GM19455 (cell line): Measurements from ENCODE around the gene AGER.
"Not testable (repeated sequence)": the region's sequence is repeated elsewhere in the genome, so short reads cannot be mapped to it uniquely, and the experiment has no call there.

Source experiments
- ATAC-seq: cut with Tn5 transposase; IDR thresholded peaks from one replicate; pipeline ENCODE4 v1.9.1; 2021; ENCODE audit not compliant: unreplicated experiment

AGER gene

DNA sequence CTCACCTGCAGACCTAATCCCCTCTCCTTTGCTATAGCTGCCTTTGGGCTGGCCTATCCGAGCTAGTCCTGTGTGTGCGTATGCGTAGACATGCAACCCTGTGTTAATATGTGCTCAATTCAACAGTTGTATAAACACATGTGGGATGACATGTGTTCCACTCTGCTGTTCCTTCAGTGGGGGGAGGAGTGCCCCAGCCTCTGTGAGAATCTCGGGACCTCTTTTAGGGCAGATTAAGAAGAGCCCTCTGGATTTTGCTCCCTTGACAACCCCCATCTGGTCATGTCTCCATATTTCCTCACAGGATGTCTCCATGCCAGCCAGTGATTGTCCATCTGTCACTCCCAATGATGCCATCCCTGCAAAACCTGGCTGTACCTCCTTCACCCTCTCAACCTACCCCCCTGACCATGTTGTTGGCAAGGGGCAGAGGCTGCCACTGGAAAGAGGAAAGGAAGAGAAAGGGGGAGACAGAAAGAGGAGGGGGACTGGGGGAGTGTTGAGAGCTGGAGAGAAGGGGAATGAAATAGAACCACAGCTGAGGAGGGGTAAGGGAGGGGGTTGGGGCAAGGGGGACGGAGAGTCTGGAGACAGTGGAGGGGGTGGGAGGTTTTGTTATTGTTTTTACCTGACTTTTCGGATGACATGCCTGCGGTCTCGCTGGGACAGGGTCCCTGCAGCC, 32.7 kb downstream of the AGER start:
- ATAC-seq = no peak

DNA sequence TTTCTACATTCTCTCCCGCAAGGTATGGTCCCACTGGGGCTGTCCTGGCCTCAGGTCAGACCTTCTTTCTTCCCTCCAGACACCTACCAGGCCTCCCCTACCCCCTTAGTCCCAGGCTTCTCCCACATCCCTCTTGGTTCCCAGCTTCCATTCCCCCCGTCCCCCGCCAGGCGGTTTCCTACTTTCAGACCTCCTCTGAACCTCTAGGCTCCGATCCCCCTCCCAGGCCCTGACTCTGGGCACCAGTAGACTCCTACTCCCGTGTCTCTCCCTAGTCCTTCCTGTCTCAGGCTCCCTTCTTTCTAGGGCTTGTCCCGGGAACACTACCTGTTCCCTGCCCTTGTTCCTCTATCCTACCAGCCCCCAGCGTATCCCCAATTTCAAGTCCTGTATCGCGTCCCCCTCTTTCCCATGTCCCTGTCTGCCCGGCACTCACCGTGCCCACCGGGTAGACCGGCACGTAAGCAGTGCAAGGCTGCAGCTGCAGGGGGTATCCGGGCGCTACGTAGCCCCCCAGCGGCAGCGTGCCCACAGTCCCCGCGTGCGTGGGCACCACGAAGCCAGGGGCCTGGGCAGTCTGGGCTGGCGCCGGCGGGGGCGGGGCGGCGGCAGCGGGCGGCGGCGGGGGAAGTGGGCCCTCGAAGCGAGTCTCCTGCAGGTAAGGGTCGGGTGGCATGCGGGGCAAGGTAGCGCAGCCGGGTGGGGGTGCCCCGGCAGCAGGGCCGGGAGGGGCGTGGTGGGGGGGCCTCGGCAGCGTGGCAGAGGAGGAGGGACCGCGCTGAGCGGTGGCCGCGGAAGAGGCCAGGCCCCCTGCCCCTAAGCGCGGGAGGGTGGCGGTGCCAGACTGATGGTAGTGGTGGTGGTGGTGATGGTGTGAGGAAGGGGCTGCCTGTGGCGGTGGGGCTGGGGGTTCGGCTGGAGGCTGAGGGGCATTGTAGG, 33.9 kb downstream of the AGER start:
- ATAC-seq = no peak

GRCh38 chr6:32149092-32149755, 34.8 kb downstream of the AGER start:
- no peak for ATAC-seq

DNA sequence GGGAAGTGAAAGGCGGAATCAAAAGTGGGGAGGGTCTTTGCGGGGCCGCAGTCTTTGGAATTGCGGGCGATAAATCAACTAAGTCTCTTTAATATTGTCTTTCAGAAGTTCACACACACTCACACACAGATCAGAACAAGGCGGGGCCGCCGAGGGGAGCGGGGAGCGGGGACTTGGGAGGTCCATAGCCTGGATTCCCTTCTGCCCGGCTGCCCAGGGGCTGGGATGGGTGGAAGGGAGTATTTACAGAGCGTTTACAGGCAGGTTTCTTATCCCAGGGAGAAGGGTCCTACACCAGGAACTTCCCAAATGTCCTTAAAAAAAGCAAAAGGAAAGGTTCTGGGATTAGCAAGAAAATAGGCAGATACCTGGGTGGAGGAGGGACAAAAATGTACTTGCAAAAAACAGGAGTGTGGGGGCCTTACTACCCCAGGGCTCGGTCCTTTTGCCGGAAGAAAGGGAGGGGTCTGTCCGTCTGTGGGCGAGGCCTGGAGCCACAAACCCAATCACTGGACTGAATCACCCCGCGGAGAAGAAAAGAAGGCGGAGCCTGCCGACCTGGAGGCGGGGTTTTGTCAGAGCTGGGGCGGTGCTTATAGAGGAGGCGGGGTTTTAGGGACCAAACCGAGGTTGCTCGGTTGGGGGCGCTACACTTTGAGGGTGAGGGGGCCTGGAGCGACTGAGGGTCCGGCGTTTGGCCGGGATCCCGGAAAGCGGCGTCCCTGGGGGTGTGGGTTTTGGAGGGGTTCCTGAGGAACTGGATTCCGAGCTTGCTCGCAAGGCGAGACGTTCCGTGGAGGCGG, 35.6 kb downstream of the AGER start:
- no peak for ATAC-seq

DNA sequence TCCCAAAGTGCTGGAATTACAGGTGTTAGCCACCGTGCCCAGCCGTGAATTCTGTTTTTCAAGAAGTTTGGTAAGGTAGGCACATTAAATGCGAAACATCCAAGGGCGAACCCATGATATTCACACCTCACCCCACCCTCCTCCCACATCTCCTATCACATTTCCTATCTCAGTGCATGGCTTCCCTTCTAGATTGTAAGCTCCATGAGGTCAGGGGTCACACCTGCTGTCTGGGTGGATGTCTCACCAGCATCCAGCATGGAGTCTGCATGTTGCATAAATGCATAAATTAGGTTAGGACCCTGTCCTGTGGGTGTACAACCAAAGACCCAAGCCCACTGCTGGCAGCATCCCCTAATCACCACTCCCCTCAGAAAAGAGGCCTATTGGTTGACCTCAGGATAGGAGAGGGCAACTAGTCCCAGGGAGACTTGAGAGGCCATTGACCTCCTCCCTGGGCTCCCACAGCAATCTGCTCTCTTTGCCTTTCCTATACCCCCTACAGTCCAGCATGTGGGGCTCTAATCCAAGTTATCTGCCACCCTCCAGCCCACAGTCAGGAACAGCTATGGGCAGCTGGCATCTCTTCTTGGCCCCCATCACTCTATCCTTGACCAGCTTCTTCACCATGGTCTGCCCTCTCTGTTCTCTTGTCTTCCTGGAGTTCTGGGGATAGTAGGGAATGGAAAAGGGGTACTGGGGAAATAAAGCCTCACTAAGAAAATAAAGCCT, 36.5 kb downstream of the AGER start:
- ATAC-seq = no peak

- ATAC-seq = no peak
Measured at GRCh38 chr6:32146687-32147086, 37.4 kb downstream of the AGER start.

GRCh38 chr6:32146287-32146686, 37.8 kb downstream of the AGER start:
- no peak for ATAC-seq

DNA sequence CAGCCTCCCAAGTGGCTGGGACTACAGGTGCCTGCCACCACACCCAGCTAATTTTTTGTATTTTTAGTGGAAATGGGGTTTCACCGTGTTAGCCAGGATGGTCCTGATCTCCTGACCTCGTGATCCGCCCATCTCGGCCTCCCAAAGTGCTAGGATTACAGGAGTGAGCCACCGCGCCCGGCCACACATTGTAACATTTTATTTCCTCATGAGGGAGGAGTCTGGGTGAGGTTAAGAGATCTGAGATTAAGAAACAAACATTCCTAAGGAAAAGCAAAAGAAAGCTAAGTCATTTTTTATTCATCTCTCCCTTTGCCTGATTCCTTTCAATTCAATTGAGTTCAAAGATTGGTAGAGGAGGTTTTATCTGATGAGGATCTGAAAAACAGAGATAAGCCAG, 39.8 kb downstream of the AGER start:
- ATAC-seq = not testable (repeated sequence)

- ATAC-seq = no peak
Measured at GRCh38 chr6:32140420-32141046, 43.5 kb downstream of the AGER start.

DNA sequence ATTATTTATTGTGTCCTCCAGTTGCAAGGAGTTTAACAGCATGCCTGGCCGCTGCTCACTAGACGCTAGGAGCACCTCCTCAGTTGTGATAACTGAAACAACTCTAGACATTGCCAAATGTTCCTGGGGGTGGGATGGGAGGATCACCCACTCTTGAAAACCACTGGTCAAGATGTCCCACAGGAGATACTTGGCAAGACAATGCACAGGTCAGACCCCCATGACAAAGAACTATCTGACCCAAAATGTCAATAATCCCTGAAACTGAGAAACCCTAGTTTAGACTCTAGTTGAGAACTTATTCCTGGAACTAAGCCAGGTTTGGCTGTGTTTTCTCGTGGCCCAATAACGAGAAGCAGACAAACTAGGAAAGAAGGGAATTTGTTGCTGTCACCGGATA, 44.5 kb downstream of the AGER start:
- ATAC-seq = no peak

DNA sequence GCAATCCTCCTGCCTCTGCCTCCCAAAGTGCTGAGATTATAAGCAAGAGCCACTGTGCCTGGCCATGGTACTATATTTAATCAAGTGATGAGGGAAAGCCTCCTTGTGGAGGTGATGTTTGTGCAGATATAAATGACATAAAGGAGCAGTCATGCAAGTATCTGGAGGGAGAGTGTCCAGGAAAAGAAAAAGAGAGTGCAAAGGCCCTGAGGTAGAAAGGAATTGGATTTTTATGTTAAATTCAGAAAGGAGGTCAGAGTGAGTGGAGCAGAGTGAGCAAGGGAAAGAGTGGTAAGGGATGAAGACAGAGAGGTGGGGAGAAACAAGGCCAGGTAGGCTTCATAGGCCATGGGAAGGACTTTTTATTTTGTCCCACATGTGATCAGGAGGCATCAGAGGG, 46.6 kb downstream of the AGER start:
- no peak for ATAC-seq

DNA sequence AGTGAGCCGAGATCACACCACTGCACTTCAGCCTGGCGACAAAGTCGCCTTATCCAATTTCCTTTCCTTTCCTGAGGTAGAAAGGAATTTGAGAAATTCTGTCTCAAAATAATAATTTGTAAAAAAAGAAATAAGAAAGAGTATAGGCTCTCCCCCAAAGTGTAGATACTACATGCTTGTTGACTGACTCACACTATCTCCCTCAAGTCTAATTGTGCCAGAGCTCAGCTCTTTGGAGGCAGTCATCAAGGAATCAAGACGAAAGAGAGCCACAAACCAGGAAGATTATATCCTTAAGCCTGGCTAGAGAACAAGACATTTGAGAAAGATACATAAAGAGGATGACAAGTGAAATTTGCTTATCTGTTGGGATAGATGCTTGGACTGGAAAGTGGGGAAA, 50.3 kb downstream of the AGER start:
- no peak for ATAC-seq

DNA sequence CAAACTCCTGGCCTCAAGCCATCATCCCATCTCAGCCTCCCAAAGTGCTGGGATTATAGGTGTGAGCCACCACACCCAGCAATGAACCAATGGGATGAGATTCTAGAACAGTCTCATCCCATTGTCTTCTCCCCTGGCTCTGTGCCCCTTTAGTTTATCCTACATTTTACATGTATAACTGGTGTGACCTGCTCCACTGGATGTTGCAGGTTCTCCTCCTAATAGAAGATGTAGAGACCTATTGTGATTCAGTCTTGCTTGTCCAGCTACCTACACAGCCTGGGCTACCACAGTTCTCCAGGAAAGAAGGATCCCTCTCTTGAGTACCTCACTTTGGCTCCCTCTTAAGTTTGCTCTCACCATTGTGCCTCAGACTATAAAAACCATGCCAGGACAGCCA, 51.9 kb downstream of the AGER start:
- ATAC-seq = no peak

GRCh38 chr6:32131439-32131948, 52.6 kb downstream of the AGER start:
- ATAC-seq = no peak
